Measurements from ENCODE around the gene LRRC3. TPM values are rescaled to one million over a fixed set of nuclear protein-coding genes. Genes with fewer than 3 reads are reported as not detected.

Gene LRRC3
- total RNA-seq (4.2 and 4.8 TPM in 2 replicates), polyA plus RNA-seq (4.9 and 5.1 TPM in 2 replicates), polyA minus RNA-seq (3.6 and 4.3 TPM in 2 replicates), Bru-seq, nascent RNA (percentile 37 among the genes with signal in this experiment), BruChase-seq, experiment 1, labeled RNA remaining after a 6-hour chase (percentile 67 among the genes with signal in this experiment), BruChase-seq, experiment 2, labeled RNA remaining after a 2-hour chase (percentile 55 among the genes with signal in this experiment)
- 3.2 and 3.4 TPM in 2 replicates for polyA plus RNA-seq (2011; cell fraction: cytosol; rRNA removed)
- 2.3 and 3.0 TPM in 2 replicates for polyA plus RNA-seq (2011; cell fraction: nucleus; rRNA removed)
- 4.1 and 7.1 TPM in 2 replicates for polyA plus RNA-seq (2012)
- 2.2 TPM for polyA minus RNA-seq (2011; cell fraction: cytosol; rRNA and poly(A)+ RNA removed)
- 1.5 and 2.0 TPM in 2 replicates for polyA minus RNA-seq (2011; cell fraction: nucleus; rRNA and poly(A)+ RNA removed)
- long read RNA-seq, full-length matches to known transcripts = 2 of 17 reads
- long read RNA-seq, partial matches to known transcripts = 0 of 17 reads
- long read RNA-seq, other reads (novel, unspliced or antisense) = 15 of 17 reads

GRCh38 chr21:44454747-44455523 lies at the start of gene LRRC3:
LRRC3 (plus strand) TSS chr21:44455510; CDS start chr21:44456645, 1,135 bp downstream.
- Histone ChIP-seq H3K27me3 (ENCODE audit: control insufficient read depth in 2 of 2, insufficient read depth in 2 of 2, low read length in 2 of 2) (peaks cover 0 to 3% of the 10 kb centered on the region in 2 experiments), H3K27ac (ENCODE audit: insufficient read depth, low read depth, low read length) (no peak within 1 kb of the TSS), H3K36me3 (ENCODE audit: control insufficient read depth in 2 of 2, extremely low read depth in 1 of 2, insufficient read depth in 2 of 2, low read length in 2 of 2) (no peaks in the 10 kb centered on the region), H3K9me1 (replicated peaks; ENCODE audit: control insufficient read depth, extremely low read depth, insufficient read depth, low read length) (no peaks in the 10 kb centered on the region), H3K4me1 (ENCODE audit: control insufficient read depth, extremely low read depth, insufficient read depth, low read length) (no peaks in the 10 kb centered on the region), H4K20me1 (replicated peaks; ENCODE audit: control insufficient read depth, extremely low read depth, insufficient read depth, low read length) (no peaks in the 10 kb centered on the region), H3K9ac (replicated peaks; ENCODE audit: extremely low read depth, insufficient read depth, low read length) (no peak within 1 kb of the TSS), H3K4me2 (ENCODE audit: insufficient read depth, low read length) (peak within 1 kb of the TSS; percentile 53), H3K9me3 (replicated peaks; ENCODE audit: control insufficient read depth, insufficient read depth, low read length) (no peaks in the 10 kb centered on the region), H3K4me3 (replicated peaks in 1 of 3; ENCODE audit: insufficient read depth in 1 of 3, low read depth in 1 of 3, low read length in 3 of 3) (peak within 1 kb of the TSS; percentile 62 to 82 (median 64)), H2AFZ (ENCODE audit: low read depth, low read length) (peak within 1 kb of the TSS; percentile 84), H3K79me2 (ENCODE audit: control insufficient read depth, insufficient read depth, low read length) (no peaks in the 10 kb centered on the region)
- CTCF ChIA-PET = interaction anchor here (1.0 to 1.3 kb wide), 3 partner anchors 19 to 339 kb away, joined by 3 to 4 read pairs (median 3); no protein-coding TSS in a partner anchor
- no TSS peak for BruUV-seq (replicated peaks)
- no peak for TF ChIP-seq GATA2 (IDR thresholded peaks at IDR 0.05; ENCODE audit: insufficient read depth, insufficient read length, low read depth, low read length)
- TF ChIP-seq MYC (IDR thresholded peaks at IDR 0.05; ENCODE audit: low read depth, low read length) = no peak
- no peak for TF ChIP-seq POLR2AphosphoS5 (IDR thresholded peaks at IDR 0.05; ENCODE audit: insufficient read depth, low read depth, low read length)
- no peak for TF ChIP-seq MAX (IDR thresholded peaks at IDR 0.05; ENCODE audit: insufficient read depth, insufficient read length)
- no peak for TF ChIP-seq JUN (IDR thresholded peaks at IDR 0.05; ENCODE audit: borderline replicate concordance, insufficient read depth, insufficient read length, low read depth)
- no peak for TF ChIP-seq CTCF (IDR thresholded peaks at IDR 0.05; ENCODE audit: extremely low read depth in 1 of 2, insufficient read depth in 1 of 2, low read depth in 1 of 2, low read length in 2 of 2)
- TF ChIP-seq FOS (IDR thresholded peaks at IDR 0.05; ENCODE audit: borderline replicate concordance, insufficient read depth, low read length) = no peak
- no peak for TF ChIP-seq EZH2 (IDR thresholded peaks at IDR 0.05; ENCODE audit: borderline replicate concordance, low read depth, low read length, severe bottlenecking)
- POLR2A ChIA-PET = no interaction called here
- intact Hi-C loops (cut with micrococcal nuclease) = loop anchor here (10.0 kb wide), 1 partner anchor 110 kb away; no protein-coding TSS in a partner anchor
- FAIRE-seq (peak; percentile 83), DNase-seq (ENCODE audit: low read depth, low spot score) (peak; percentile 74)
- dilution Hi-C loops (cut with MboI; ENCODE audit: extremely low pct_ligation_motif_present, low sequenced_read_pairs) = no loop called here

Data from endothelial cell of umbilical vein (primary cell).